ENCODE data around the gene TCF7L1.
"Not testable (repeated sequence)": the region's sequence is repeated elsewhere in the genome, so short reads cannot be mapped to it uniquely, and the experiment has no call there.

The TCF7L1 gene

DNA sequence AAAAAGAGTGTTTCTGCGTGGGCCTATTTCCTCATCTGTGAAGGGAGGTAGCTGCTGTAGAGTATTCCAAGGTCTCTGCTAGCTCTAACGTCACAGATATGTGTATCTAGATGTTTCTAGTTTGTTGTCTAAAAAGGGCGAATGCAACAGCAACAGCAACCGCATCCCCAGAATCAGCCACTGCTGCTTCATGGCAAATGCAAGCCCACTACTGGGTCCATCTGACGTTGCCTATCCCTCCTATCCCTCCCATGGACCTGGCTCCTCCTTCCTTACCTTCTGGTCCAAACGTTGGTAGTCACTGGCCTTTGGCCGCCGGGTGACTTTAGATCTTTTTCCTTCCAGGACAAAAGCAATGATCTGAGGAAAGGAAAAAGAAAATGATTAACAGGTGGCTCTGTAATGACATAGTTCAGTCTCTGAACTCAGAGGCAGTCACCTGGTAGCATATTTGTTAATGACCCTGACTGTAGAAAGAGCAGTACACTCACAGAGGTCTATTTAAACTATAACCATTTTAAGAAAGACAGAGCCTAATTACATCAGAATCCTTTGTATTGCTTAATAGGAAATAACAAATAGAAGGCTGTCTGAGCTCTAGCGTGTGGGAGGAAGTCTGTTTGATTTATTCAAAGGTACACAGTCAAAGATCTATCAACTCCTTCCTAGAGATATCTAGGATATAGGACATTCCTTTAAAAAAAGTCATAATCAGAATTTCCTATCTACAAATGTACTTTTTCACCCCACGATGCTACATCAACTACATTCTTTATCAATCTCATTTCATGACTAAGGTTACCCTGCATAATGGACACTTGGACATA, 191.7 kb downstream of the TCF7L1 start:
- no peak for DNase-seq (ENCODE audit: low read depth in 2 of 2)

DNA sequence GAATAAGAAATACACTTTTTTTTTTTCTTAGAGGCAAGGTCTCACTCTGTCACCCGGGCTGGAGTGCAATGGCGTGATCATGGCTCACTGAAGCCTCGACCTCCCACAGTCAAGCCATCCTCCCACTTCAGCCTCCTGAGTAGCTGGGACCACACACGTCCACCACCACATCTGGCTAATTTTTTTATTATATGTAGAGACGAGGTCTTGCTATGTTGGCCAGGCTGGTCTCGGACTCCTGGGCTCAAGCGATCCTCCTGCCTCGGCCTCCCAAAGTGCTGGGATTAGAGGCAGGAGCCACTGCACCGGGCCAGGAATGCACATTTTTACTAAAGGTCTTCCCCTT, 192.2 kb downstream of the TCF7L1 start:
- no peak for DNase-seq (ENCODE audit: low read depth in 2 of 2)

DNA sequence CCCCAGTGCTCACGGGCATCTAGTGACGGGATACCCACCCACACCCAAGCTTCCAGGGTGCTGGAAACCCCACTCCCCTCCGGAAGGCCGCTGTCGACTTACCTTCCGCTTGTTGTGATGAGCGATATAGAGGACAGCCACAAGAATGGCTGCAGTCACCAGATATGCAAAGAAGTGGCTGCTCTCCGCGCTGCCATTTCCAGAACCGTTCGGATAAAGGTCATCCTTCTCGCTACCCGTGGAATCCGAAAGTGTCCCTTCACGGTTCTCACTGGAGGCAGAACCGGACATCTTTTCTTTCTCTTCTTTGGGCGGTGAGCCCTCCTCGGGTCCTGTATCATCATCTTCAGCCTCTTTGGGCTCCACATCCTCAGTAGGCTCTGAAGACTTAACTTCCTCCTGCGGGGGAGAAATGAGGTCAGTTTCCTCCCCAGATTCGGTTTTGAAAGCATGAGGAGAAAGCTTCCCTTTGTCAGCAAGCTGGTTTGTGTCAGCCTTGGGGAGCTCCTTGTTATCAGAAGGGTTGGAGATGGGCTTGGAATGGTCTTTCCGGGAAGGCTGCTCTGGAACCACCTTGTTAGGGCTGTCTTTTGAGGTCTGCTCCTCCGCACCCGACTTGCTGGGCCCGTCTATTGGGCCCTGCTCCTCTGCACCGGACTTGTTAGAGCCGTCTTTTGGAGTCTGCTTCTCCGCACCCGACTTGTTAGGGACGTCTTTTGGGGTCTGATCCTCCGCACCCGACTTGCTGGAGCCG, 193.4 kb downstream of the TCF7L1 start:
- DNase-seq (ENCODE audit: low read depth in 2 of 2) = no peak

GRCh38 chr2:85327160-85327821, 194.1 kb downstream of the TCF7L1 start:
- DNase-seq (ENCODE audit: low read depth in 2 of 2) = peak in 1 of 2 donors; percentile 33

GRCh38 chr2:85327822-85328617, 194.8 kb downstream of the TCF7L1 start, which contains the start of gene TGOLN2:
Gene TGOLN2 (minus strand): TSS chr2:85327989. CDS start chr2:85327962, 27 bp downstream.
- peak; percentile 84 to 93 for DNase-seq (ENCODE audit: low read depth in 2 of 2)

GRCh38 chr2:85329181-85329651, 196.0 kb downstream of the TCF7L1 start:
- no peak for DNase-seq (ENCODE audit: low read depth in 2 of 2)

GRCh38 chr2:85329701-85330100, 196.5 kb downstream of the TCF7L1 start:
- DNase-seq (ENCODE audit: low read depth in 2 of 2) = not testable (repeated sequence)

- no peak for DNase-seq (ENCODE audit: low read depth in 2 of 2)
Observed at GRCh38 chr2:85330839-85331636, 197.8 kb downstream of the TCF7L1 start.

DNA sequence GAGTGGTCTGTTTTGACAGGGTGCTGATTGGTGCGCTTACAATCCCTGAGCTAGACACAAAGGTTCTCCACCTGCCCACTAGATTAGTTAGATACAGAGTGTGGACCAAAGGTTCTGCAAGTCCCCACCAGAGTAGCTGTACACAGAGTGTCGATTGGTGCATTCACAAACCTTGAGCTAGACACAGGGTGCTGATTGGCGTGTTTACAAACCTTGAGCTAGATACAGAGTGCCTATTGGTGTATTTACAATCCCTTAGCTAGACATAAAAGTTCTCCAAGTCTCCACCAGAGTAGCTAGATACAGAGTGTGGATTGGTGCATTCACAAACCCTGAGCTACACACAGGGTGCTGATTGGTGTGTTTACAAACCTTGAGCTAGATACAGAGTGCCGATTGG, 200.7 kb downstream of the TCF7L1 start:
- DNase-seq (ENCODE audit: low read depth in 2 of 2) = not testable (repeated sequence)

GRCh38 chr2:85334928-85335327, 201.7 kb downstream of the TCF7L1 start:
- no peak for DNase-seq (ENCODE audit: low read depth in 2 of 2)

DNA sequence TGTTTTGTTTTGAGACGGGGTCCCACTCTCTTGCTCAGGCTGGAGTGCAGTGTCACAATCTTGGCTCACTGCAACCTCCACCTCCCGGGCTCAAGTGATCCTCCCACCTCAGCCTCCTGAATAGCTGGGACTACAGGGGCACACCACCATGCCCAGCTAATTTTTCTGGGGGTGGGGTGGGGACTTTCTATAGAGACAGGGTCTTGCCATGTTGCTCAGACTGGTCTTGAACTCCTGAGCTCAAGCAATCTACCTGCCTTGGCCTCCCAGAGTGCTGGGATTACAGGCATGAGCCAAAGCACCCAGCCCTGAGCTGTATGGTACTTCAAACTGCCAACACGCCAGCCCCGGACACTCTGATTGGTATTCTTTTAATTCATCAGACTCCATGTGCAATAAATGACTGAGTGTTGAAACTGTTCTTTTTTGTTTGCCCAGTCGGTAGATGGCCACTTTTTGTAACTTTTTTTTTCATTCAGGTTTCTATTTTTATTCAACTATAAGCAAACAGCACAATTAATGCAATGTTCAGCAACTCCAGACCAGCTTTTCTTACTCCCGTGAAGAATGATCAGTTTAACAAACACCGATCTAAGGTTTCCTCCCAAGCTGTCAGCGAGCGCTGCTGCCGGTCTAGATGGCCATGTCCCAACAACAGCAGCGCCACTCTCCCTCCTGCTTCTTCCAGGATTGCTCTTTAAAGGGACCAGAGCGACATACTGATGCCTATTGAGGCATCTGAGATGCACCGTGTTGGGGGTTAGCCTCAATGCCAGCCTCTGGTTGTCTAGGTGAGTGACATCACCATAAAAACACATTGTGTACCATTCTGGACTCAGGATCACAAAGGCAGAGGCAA, 207.1 kb downstream of the TCF7L1 start:
- DNase-seq (ENCODE audit: low read depth in 2 of 2) = no peak

DNA sequence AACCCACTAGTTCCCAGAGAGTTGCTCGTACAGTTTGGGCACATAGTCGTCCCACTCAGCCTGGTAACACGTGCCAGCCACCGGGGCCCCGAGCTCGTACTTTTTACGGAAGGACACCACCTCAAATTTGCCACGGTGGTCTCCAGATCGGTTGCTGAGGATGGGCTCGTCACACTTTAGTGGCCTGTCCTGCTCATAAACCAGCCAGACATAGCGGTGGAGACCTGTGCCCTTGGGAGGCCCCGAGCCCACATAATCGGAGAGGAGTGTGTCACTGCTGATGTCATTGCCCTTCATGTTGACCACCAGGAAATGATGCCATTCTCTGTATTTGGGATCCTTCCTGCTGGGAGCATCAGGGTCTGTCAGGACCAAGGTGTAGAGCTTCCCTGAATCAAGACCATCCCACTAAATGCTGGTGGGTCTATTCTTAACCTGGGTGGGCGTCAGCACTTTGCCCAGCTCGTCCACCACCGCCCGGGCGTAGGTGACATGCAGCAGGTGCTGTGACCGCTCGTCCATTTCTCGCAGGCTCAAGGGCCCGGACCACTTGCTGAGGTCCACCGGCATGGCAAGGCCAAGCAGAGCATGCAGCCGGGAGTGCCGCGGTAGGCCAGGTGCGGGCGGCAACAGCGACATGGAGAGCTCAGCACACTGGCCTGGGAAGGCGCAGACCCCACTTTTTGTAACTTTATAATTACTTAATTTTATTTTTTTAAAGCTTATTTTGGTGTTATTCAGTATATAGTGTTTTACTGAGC, 208.3 kb downstream of the TCF7L1 start:
- no peak for DNase-seq (ENCODE audit: low read depth in 2 of 2)

GRCh38 chr2:85342156-85342555, 209.0 kb downstream of the TCF7L1 start:
- no peak for DNase-seq (ENCODE audit: low read depth in 2 of 2)

DNA sequence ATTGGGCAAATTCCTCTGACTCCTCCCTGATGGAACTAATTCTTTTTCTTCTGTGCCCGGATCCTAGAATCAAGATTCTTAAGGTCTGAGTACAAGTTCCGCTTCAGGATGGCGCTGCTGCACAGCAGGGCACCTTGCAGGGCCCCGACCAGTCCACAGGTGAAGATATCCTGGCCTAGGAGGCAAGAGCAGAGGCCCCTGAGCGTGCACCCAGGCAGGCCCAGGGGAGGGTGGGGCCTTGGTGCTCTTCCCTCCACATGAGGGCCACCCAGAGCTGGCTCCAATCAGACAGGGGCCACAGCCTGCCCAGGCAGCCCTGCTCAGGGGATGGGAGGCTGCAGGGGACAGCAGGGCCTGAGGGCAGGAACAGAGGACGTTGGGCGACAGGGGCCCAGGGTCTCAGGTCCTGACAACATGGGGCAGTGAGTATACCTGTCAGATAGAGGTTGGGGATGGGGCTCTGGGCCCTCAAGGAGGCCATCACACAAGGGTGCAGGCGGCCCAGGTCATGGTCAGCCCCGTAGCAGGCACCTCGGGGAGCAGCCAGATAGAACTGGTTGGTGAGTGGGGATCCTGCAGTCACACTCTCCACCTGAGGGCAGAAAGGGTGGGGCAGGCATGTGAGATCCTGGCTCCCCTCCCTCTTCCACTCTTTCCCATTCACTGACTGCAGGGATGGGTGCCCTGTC, 210.2 kb downstream of the TCF7L1 start:
- not testable (repeated sequence) for DNase-seq (ENCODE audit: low read depth in 2 of 2)

- DNase-seq (ENCODE audit: low read depth in 2 of 2) = no peak
Observed at GRCh38 chr2:85344356-85344954, 211.3 kb downstream of the TCF7L1 start.

DNA sequence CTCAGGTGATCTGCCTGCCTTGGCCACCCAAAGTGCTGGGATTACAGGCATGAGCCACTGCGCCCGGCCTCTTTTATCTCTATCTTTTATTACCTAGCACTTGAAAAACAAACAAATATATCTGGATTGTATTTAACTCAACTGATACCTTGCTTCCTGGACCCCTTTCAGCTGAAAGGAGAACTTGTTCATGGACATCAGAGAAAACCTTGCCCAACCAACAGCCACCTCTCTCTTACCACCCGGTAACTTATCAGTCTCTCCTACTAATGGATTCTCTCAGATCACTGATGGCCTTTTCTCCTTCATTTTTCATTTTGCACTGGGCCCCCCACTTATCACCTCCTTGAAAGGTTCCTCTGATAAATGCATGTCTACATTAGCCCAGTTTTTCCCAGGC, 214.4 kb downstream of the TCF7L1 start:
- no peak for DNase-seq (ENCODE audit: low read depth in 2 of 2)

- peak in 1 of 2 donors; percentile 2 for DNase-seq (ENCODE audit: low read depth in 2 of 2)
Observed at GRCh38 chr2:85353876-85354285, 220.7 kb downstream of the TCF7L1 start.

All from stimulated activated CD8-positive, alpha-beta memory T cell treated with anti-CD3 and anti-CD28 coated beads, Interleukin-7, amount 100 ng/mL, for 4 hours (primary cell).